T-helper 1 cell treated with Interleukin-12 subunit alpha and Interleukin-12 subunit beta and Interleukin-4 antibody, amounts not matched to agents 30 ng/mL and 1 ng/mL, for 36 hours (primary cell): ENCODE results near the gene FILIP1. TPM values are rescaled to one million over a fixed set of nuclear protein-coding genes. Genes with fewer than 3 reads are reported as not detected.

Experiments
- intact Hi-C: fragments of 100-400 bp; cut with micrococcal nuclease; formaldehyde crosslinking; loops from one replicate; pipeline ENCODE4 v1.15.1; 2024
- total RNA-seq: library from RNA; stranded (reverse); gene quantifications from 2 replicates; pipeline ENCODE4 v1.2.3, GENCODE V29; 2022

Gene FILIP1
- total RNA-seq, 1 donor from 2014 or later: not detected

DNA sequence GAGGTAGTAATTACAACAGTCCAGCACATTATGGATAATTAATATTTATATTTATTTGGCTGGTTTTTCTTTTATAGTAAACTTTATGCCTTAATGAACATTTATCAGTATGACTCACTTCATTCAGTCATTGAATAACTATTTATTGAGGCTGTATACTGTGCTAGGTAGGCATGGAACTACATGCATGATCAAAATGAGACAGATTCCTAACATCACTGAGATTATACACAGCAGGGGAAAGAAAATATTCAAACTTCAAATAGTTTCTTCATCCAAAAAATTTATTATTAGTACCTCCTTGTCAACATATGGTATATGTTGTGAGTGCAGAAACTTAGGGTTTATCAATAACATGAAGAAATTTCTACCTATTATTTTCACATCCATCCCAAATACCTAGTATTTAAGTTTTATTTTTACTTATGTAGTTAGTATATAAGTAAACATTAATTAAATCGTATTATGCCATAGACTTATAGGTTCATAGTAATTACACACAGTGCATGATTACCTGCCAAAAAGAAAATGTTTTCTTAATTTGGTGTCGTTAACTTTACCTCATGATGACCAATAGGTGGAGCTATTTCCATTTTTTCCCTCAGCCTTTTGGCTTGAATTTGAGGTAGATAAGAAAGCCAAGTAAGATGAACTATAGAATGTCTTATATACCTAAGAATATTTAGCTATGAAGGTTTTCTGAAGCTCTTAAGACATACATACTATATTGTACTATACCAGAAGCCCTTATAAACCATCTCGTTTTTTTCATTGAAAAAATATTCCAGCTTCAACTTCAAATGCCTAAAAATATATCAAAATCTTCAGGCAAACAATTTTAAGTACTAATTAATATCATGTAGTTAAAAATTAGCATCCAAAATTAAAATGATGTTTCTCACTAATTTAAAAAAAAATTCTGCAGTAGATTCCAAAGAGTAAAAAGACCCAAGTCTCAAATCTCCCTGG lies 196.5 kb downstream of the FILIP1 start:
- intact Hi-C loops: loop anchor here (1.0 kb wide), 7 partner anchors 12 to 266 kb away; partner anchors contain the start of gene COX7A2

DNA sequence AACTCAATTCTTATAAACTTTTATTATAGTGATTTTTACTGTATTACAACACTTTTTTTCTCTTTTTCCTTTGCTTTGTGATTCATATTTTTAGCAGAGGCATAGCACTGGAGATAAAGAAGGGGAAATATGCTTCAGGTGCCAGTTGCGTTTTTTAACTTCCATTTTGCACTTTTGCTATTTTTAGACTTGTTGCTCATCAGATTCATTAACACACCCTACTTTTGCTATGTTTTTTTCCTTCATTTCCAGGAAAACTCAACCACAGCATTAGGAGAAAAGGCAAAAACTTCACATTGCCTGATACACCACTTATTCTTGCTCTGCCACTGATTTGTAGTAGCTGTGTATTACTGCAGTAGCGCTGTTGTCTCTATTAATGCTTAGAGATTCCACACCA lies 201.0 kb downstream of the FILIP1 start:
- intact Hi-C loops: no loop called here

DNA sequence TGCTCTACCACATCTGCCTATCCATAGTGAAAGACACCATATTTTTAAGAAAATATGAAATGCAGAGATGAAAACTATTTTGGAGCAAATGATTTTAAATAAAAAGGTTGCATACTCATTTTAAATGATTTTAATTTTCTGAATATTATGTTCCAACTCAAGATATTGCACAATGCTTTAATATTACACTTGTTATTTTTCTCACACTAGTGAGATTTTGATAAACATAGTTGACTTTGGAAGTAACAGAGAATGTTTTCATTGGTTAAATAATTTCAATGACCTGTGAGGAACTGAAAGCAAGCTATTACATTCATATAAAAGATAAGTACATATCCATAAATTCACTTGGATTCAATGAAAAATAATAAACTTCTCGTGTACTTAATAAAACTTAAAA lies 201.9 kb downstream of the FILIP1 start:
- intact Hi-C loops: no loop called here

DNA sequence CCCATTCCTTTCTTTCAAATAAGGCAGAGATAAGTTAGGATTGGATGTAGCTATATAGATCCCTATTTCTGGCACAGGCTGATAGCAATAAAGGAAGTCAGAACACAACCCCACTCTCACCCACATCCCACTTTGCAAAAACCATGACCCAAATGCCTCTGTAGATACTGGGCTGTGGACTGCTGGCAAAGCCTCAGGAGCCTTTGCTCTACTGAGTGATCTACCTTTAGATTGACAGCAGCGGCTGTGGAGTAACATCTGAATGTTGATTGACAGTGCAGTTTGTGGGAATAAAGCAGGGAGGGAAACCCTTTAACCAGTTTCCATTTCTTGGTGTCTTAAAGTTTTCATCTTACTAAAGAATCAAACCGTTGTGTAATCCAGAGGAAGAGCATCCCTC lies 202.3 kb downstream of the FILIP1 start:
- intact Hi-C loops: no loop called here

DNA sequence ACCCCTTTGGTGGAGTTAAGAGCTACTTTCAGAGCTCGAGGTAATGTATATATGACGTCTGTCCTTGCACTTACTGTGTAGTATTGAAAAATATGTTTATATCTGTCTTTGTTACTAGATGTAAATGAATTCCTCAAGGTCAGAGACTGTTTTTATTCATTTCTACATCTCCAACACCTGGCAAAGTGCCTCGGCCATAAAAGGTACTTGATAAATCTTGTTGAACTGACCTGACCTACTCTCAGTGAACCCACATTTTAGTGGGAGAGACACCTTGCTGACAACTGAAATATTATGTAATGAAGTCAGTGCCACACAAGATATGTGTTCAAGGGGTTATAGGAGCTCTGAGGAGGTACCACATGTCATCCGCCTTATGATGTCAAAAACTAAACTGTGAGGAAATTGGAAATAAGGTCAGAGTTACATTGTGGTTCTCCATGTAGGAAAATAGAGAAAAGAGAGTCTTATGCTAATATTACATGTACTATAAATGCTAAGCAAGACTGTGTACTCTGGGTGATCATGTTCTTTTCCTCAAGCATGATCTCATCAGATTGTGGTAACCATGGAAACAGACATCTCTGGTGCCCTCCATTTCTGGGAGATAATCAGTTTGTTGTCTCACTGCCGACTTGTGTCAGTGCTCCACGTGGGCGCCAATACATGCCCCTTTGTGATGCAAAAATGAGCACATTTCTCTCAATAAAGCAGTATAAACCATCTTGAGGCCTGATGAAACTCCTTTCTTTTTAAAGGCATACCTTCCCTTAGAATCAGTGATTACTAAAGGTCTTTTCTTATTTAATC lies 203.3 kb downstream of the FILIP1 start:
- intact Hi-C loops: no loop called here

DNA sequence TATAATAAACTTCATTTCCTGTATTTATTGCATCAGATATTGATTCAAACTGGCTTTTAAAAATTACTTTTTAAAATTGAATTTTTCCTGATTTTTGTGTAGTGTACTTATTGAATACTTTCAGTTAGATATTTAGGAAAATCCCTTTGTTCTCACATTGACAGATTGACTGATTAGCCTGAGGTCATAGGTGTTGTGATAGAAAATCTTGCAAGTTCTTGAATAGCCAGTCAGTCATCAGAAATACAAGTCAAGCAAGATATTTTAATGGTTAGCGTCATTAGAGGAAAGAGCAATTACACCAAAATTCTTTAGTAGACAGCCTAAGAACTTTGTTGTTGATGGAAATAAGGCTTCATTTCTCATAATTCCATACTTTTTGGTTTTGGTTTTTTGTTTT lies 205.6 kb downstream of the FILIP1 start:
- intact Hi-C loops: no loop called here

DNA sequence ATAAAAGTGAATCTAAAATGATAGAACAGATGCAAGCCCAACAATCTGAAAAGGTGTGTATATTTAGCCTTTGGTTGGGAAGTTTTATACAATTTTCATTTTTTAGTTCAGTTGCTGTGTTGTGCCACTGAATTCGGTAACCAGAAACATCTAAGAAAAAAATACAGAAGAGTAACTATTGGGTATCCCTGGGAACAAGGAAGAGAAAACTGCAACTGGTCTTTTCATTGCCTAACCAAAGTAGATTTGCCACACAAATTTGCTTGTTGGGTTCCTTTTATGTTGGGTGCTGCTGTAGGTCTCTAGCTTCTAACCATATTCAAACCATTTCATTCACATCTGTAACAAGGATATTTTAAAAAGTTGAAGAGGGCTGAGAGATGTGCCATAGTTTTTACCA lies 206.2 kb downstream of the FILIP1 start:
- intact Hi-C loops: no loop called here

DNA sequence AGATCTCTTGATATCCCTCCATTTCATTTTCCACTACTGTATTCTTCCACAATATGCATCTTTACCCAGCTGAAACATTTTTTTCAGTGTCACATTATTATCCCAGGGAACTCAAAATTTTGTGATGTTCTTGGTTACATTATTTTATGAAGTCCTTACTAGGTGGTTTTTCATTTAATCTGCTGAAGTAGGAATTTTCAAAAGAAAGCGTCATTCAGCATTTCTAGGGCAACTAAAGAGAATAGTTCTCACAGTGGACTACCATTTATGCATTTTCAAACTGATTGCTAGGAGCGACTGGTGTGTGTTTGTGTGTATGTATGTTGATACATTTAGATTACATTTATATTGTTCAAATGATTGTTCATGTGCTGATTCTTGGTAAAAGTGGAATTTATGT lies 206.6 kb downstream of the FILIP1 start:
- intact Hi-C loops: no loop called here

DNA sequence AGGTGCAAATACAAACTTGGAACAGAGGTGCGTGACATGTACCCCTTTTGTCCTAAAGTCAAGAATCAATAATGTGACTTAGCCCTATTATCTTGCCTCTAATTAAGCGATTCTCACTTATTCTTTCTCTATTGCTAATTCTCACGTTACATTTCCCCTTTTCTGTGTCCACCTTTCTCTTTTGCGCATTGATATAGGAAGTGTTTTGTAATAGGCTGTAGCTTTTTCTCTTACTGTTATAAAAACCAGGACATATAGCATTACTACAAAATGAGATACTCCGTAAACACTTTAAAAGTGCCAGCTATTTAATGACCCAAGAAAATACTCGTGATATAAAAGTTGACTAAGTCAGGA lies 208.3 kb downstream of the FILIP1 start:
- intact Hi-C loops: loop anchor here (1.0 kb wide), 6 partner anchors 12 to 1764 kb away; partner anchors contain the start of gene EEF1A1

DNA sequence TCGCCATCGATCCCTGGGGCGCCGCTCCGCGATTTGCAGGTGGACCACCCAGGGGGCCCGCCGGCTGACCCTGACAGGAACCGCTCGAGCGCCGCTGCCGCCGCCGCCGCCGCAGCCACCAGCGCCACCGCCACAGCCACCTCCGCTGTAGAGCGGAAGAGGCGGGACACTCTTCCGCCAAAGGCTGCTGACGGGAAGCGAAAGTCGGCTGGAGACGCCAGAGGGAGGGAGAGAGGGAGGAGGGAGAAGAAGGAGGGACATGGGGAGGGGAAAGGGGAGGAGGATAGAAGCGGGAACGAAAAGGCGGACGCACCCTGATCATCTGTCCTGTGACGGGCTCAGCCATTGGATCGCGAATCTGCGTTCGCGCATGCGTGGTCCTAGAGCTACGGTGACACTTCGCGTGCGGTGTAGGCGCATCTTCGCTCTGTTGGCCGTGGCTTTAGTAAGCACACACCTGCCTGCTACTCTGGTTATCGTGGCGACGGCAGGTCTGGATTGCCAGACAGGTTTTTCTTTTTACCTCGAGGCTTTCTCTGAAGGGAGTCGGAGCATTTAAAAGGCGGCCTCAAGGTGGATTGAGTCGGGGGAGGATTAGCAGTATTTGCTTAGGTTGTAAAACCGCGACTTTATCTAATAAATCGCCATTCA lies 208.8 kb downstream of the FILIP1 start, which contains the start of gene TMEM30A:
Gene TMEM30A, minus strand, starts transcription at position 161 of the 651 bp plus-strand sequence. Its CDS starts 154 bp downstream, at position 7.
- intact Hi-C loops: loop anchor here (1.0 to 5.0 kb wide), 9 partner anchors 13 to 1763 kb away; partner anchors contain the start of genes COX7A2 and EEF1A1

DNA sequence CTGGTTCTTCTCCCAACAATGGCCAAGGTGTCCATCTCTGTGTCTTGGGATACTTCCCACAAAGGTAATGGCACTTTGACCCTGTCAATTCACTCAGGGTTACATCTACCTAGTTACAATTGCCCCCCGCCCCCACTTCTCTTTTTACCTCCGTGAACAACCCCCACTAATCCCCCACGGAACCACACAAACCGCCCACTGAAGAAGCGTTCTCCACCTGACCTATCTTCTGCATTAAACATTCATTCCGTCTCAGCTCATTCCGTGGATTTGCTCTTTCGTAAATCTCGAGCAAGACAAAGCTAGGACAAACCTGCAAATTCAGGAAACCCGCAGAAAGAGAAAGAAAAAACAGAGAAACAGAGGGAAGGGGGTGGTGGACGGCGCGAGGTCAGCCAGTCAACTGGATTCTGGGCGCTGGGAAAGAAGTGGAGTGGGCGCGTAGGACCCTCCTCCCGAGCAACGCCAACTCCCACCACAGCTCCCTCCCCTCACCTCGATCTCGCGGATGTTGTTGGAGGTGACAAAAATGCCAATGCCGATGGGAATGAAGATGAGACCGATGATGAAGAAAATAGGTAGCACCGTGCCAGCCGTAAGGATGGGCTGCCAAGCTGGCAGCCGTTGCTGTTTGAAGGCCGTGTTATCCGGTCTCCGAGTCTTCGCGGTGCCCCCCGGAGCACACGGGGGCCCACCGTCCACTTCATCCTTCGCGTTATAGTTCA lies 209.5 kb downstream of the FILIP1 start:
- intact Hi-C loops: loop anchor here (1.0 to 5.0 kb wide), 5 partner anchors 9 to 1697 kb away; partner anchors contain the start of gene COX7A2

DNA sequence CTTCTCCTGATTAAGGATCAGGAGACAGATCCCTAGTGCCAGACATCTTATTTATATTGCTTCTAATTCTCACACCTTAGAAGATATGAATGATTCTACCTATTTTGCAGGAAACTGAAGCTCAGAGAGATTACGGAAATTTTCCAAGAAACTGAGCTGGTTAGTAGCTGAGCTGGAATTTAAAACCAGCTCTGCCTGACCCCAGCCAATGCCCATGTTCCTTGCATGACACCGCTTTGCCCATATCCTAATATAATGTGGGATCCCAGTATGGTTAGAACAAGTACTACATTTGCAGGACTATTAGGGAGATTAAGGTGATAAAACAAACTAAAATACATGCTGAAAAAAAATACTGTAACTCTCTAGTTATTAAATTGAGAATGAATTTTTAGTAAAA lies 210.9 kb downstream of the FILIP1 start:
- intact Hi-C loops: loop anchor here (1.0 to 5.0 kb wide), 3 partner anchors 7 to 1695 kb away; no protein-coding TSS in a partner anchor

DNA sequence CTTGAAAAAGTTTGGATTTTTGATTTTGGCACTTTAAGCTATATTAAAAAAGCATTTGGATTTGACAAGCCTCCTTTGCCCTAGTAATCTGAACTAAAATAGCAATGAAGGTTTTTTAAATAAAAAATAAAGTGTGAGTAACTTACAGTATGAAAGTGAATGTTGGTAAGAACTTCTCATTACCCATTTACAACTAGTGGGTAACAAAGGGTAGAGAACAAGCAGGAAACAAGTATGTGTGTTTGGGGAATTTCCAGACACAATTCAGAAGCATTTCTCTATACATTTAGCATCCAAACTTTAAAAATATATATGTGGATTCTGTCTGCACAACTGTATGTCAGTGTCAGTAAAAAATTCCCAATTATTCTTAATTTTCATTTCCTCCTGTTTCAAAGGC lies 211.9 kb downstream of the FILIP1 start:
- intact Hi-C loops: loop anchor here (5.0 kb wide), 1 partner anchor 1694 kb away; no protein-coding TSS in a partner anchor

DNA sequence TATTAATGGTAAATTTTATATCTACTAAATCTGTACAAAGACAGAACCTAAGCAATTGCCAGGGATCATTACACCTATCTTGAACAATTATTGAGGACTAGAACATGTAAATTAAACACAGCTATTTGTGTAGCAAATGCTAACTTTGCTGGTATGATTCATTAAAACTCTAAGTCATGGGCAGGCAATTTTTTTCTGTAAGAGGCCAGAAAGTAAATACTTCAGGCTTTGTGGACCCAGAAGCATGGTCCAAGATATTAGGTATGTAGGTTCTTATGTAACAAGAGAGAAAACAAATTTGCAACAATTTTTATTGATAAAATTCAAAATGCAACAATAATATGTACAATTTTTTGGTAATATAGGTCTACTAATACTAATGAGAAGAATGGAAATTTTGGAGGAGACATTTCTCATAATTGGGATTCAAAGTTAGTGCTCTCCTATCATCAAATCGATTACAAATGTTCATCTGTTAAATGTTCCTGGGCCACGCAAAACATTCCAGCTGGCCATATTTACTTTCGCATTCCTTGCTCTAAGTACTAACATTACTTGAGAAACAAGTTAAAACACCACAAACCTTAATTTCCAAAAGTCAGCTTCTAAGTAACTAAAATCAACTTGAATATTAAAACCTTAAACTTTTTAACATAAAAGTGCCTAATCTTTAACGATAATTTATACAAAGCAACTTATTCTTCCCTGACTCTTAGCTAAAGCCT lies 213.3 kb downstream of the FILIP1 start:
- intact Hi-C loops: loop anchor here (5.0 kb wide), 1 partner anchor 1693 kb away; no protein-coding TSS in a partner anchor

DNA sequence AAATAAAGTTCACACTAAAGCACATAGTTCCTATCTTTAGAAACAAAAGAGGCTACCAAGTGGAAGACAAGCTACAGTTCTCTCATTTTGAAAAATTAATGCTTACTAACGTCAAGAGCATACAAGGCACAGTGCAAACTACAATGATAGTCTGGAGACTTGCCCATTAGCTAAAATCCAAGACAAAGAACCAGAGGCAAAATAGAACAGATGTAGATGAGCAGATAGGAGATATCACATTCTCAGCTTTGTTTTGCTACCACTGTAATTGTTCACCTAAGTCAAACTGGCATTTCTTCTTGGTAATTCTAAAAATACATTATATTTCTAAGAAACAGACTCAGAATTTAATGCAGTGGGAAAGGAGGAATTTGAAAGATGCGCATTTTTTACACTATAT lies 214.2 kb downstream of the FILIP1 start:
- intact Hi-C loops: no loop called here

DNA sequence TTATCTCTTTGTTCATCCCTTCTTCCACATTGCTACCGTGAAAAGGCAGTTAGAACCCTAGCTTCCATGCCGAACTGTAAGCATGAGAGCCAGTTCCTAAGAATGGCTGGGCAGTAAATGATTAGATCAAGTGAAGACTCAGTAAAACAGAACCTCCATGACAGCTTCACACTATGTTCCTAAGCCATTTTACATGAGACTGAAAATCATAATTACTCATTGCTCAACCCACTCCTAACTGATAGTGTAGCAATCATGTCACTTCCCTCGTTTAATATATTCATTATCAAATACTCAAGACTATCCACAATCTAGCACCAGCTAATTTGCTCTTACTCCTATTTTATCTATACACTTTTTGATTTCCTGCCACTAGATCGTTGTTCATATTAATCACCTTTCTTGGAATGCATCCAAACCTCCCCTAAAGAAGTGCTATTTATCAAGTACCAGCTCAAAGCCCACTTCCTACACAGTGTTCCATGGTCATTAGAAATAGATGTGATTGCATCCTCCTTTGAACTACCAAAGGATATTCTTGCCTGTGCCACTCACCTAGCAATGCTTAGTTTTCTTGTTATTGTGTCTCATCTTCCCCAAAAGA lies 215.0 kb downstream of the FILIP1 start:
- intact Hi-C loops: no loop called here

DNA sequence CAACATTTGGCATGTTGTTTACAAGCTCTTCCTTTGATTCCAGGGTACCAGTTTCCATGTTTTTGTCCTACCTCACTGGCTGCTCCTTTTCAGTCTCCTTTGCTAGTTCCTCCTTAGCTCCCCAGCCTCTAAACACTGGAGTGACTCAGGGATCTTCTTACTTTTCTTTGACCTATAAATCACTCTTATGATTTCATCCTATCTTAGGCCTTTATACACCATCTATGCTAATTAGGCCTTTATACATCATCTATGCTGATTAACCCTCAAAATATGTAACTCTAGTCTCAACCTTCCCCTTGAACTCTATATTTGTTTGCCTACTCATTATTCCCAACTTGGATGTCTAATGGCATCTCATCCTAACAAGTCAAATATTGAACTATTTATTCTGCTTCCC lies 218.5 kb downstream of the FILIP1 start:
- intact Hi-C loops: loop anchor here (1.0 kb wide), 1 partner anchor 8 kb away; no protein-coding TSS in a partner anchor

DNA sequence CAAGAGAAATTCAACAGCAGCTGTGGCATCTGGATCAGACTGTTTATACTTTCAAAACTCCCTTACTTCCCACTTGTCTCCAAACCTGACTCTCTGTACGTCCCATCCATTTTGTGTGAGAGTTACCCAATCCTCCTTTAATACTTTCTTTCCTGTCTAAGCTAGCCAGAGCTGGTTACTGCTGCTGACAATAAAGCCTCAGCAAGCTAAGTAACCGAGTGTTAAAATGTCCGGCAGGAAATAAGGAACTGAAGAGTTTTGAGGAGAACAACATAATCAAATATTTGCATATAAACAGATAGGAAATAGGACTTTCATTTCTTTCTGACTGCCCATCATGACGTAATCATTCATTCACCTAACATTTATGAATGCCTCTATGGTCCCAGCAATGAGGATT lies 220.6 kb downstream of the FILIP1 start:
- intact Hi-C loops: no loop called here

DNA sequence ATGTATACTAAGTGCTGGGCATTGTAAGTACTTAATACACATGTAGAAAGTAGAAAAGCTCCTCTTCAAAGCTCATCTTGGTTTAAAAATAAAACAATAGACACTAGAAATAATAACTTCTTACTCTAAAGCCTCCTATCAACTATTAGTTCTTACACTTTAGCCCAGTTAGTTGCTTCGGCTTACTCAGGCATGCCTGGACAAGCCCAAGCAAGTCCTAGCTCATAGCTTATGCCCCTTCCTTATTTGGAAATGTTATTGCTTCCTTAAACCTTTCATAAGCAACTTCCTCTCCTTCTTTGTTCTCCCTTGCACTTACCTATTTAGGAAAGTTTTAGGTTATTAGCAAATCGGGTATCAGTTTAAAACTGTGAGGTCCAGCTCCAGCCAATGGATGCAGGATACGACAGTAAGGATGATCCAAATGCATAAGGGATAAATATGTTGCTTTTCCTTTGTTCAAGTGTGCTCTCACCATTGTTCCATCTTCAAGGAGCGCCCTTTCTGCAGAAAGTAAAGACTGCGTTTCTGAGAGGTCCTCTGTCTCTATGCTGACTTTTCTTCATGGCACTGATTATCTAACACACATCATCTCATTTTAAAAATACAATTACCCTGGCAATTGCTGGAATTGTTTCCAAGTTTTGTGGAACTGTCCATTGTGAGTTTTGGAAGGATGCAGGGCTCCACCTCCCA lies 221.3 kb downstream of the FILIP1 start:
- intact Hi-C loops: no loop called here
